Right cardiac atrium (tissue), 5 donors: ENCODE results near the gene DNAJB1. TPM values are rescaled to one million over a fixed set of nuclear protein-coding genes. Genes with fewer than 3 reads are reported as not detected.
"Not testable (repeated sequence)": the region's sequence is repeated elsewhere in the genome, so short reads cannot be mapped to it uniquely, and the experiment has no call there.

Source experiments
- ATAC-seq, 2 donors: fragments of 200-7000 bp; cut with Tn5 transposase; one replicate each; pipeline versions ENCODE4 v1.8.0 to v1.9.1; 2020; ENCODE audit warnings: moderate library complexity in 2 of 2, mild to moderate bottlenecking in 1 of 2
- DNase-seq, 3 donors: peaks; one replicate each; pipeline ENCODE4 v3.0.0-alpha.2; 2020
- H3K27ac ChIP-seq: one replicate; pipeline ENCODE4 v1.5.1; 2013; ENCODE audit warnings: mild to moderate bottlenecking, low read length, control low read depth, moderate library complexity
- H3K27me3 ChIP-seq: one replicate; pipeline ENCODE4 v1.6.1; 2013; ENCODE audit not compliant: control insufficient read depth, insufficient read depth
- H3K4me1 ChIP-seq: one replicate; pipeline ENCODE4 v1.6.1; 2013; ENCODE audit warnings: low read length; ENCODE audit not compliant: control insufficient read depth, insufficient read depth
- H3K4me3 ChIP-seq: one replicate; pipeline ENCODE4 v1.5.1; 2013; ENCODE audit warnings: low read length, control low read depth
- H3K9me3 ChIP-seq: one replicate; pipeline ENCODE4 v1.6.1; 2013; ENCODE audit warnings: low read length; ENCODE audit not compliant: control insufficient read depth
- WGBS: extraction: QIAGEN DNeasy Blood & Tissue Kit; methylation state at CpG from one replicate; pipeline ENCODE4 v1.1.7; 2013; 5-methylcytosine and 5-hydroxymethylcytosine counted together
- intact Hi-C, 4 donors: fragments of 100-400 bp; cut with DNase I; formaldehyde crosslinking; loops; one replicate each; pipeline versions ENCODE4 v1.11.0 to v1.14.0; 2022 to 2023
- polyA plus RNA-seq: library from polyadenylated mRNA; stranded (reverse); fragments of 200-250 nt; gene quantifications from one replicate; pipeline ENCODE4 v1.2.3, GENCODE V29; 2013
- total RNA-seq, 4 donors: library from RNA; stranded (reverse); fragmentation: NEBNext Ultra II Directional; extraction: Animal tissue kit (Norgen Biotek cat#: 25700); gene quantifications; one replicate each; pipeline ENCODE4 v1.2.1, GENCODE V29; 2021
- donor health status: healthy with polysubstance abuse.
- donor health status: DM: no; HTN: yes; CAD: no.
- donor health status: DM: no; HTN: no; CAD: no.
- donor health status: DM: no; HTN: yes; CAD: no; lungs with severe emphysema.
- donor health status: DM: yes; HTN: yes; CAD: no.

Gene DNAJB1
- total and polyA plus RNA-seq, 5 donors, result 46.7 to 69.5 (median 58.8) TPM

DNA sequence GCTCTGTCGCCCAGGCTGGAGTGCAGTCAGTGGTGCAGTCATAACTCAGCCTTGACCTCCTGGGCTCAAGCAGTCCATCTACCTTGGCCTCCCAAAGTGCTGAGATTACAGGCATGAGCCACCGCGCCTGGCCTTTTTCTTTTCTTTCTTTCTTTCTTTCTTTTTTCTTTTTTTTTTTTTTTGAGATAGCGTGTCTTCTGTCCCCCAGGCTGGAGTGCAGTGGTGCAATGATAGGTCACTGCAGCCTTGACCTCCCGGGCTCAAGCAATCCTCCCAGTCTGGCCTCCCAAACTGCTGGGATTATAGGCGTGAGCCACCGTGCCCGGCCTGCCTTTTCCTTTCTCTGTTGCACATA, 33.8 kb upstream of the DNAJB1 start:
- H3K9me3 ChIP-seq, H3K27ac ChIP-seq, H3K4me1 ChIP-seq, H3K27me3 ChIP-seq, ATAC-seq, H3K4me3 ChIP-seq, intact Hi-C loops: not testable (repeated sequence)
- 90% methylated on average over 8 of the region's 8 CpGs for WGBS
- peak in 1 of 3 donors; percentile 39 for DNase-seq

DNA sequence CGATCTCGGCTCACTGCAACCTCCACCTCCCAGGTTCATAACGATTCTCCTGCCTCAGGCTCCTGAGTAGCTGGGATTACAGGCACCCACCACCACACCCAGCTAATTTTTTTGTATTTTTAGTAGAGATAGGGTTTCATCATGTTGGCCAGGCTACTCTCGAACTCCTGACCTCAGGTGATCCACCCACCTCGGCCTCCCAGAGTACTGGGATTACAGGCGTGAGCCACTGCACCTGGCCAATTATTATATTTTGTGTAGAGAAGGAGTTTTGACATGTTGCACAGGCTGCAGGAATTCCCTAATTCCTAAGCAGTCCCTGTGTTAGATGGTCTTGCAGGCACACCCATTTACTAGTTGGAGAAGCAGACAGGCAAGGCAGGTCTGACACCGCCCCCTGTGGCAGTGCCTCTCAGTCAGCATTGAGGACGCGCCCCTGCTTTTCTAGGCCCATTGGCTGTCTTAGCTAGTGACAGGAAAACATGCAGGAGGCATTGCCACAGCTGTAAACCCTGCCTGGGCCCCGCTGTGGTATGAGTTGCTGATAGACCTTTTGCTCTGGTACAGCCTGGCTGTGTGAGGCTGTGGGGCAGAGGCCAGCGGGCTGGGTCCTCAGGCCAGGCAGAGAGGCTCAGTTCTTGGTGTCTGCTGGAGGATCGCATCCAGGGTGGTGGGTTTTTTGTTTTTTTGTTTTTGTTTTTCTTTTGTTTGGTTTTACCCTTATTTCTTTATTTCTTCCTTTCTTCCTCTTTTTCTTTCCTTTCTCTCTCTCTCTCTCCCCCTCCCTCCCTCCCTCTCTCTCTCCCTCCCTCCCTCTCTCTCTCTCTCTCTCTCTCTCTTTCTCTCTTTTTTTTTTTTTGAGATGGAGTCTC, 33.2 kb upstream of the DNAJB1 start:
- intact Hi-C loops, H3K27ac ChIP-seq, H3K4me3 ChIP-seq, H3K27me3 ChIP-seq, H3K9me3 ChIP-seq, H3K4me1 ChIP-seq: not testable (repeated sequence)
- ATAC-seq (peak; percentile 31 to 43), DNase-seq (peak in 1 of 3 donors; percentile 73)
- WGBS, result 74% methylated on average over 12 of the region's 12 CpGs

DNA sequence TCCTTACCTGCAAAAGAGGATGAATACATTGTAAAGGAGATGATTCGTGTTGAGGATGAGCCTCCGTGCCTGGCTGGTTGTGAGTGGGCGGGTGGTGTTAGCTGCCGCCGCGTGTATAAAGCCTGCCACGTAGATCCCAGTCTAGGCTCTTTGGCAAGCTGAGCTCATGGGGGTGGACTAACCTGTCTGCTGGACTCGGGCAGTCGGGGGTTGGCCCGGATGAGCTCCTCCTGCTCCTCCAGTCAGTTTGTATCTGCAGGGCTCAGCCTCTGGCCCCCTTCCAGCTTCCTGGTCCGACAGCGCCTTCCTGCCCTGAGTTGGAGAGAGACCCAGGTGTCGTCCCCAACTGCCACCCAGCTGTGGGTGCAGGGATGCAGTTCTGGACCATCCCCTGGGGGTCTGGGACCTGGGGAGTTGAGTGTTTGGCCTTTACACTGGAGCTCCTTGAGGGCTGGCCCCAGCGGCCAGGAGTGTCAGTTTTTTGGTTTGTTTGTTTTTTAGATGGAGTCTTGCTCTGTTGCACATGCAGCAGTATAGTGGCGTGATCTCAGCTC, 32.1 kb upstream of the DNAJB1 start:
- intact Hi-C loops, result no loop called here
- WGBS, result 57% methylated on average over 15 of the region's 15 CpGs
- ATAC-seq (peak in 1 of 2 donors; percentile 32), DNase-seq (peak in 1 of 3 donors; percentile 59)
- Histone ChIP-seq H3K4me3 (no peak overlapping the region), H3K27me3 (no peaks in the 10 kb centered on the region), H3K4me1 (peaks cover 3% of the 10 kb centered on the region), H3K27ac (no peak overlapping the region), H3K9me3 (no peaks in the 10 kb centered on the region)

DNA sequence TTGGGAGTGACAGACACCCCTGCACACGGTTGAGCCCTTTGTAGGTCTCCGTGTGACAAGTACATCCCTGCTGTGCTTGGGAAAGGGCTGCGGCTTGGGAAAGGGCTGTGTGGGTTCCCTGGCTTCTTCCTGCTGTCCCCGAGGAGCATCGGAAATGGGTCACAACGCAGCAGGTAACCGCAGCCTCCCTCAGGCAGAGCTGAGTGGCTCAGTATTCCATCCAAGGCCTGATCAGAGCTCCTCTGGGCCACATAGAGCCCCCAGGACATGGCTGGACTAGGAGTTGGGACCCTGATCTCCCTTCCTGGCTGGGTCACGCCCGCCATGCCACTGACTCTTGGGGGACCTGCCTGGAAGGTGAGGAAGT, 27.5 kb upstream of the DNAJB1 start:
- no peaks in the 10 kb centered on the region for H3K9me3 ChIP-seq
- H3K4me1 ChIP-seq, result no peaks in the 10 kb centered on the region
- peak in 1 of 2 donors; percentile 8 for ATAC-seq
- no peaks in the 10 kb centered on the region for H3K27me3 ChIP-seq
- no peak overlapping the region for H3K4me3 ChIP-seq
- DNase-seq, result no peak
- 85% methylated on average over 9 of the region's 9 CpGs for WGBS
- H3K27ac ChIP-seq, result no peak overlapping the region
- intact Hi-C loops, result no loop called here

DNA sequence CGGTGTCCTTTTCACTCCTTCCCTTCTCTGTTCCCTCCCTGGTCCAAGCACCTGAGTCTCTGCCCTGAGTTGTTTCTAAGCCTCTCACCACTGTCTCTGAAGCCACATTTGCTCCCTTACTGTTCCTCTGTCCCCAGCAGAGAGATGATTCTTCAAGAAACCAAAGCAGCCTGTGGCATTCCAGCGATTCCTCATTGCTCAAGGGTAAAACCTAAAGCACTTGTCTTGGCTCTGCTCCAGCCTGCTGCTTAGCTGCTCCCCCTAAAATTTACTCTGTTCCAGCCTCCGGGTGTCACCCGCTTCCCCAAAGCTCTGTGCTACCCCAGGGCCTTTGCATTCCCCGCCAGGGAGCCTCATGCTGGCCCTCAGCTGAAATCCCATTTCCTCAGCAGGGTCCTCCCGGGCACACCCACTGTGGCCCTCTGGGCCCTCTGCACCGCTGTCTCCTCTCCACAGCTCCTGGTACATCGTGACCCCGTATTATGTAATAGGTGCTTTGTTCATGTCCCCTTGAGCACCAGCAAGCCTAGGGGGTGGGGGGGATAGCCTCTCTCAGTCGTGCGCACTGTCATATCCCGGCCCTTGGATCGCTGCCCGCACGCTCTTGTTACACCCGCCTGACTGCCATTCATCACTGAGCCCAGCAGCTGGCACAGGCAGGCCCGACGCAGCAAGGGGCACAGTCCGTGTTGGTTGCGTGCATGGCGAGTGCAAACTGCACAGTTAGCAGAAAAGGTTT, 26.9 kb upstream of the DNAJB1 start:
- DNase-seq (peak; percentile 47 to 79 (median 72)), ATAC-seq (peak; percentile 42 to 50)
- intact Hi-C loops, result no loop called here
- Histone ChIP-seq H3K27me3 (no peaks in the 10 kb centered on the region), H3K4me1 (no peaks in the 10 kb centered on the region), H3K27ac (no peak overlapping the region), H3K4me3 (no peak overlapping the region), H3K9me3 (no peaks in the 10 kb centered on the region)
- WGBS, result 71% methylated on average over 21 of the region's 21 CpGs

DNA sequence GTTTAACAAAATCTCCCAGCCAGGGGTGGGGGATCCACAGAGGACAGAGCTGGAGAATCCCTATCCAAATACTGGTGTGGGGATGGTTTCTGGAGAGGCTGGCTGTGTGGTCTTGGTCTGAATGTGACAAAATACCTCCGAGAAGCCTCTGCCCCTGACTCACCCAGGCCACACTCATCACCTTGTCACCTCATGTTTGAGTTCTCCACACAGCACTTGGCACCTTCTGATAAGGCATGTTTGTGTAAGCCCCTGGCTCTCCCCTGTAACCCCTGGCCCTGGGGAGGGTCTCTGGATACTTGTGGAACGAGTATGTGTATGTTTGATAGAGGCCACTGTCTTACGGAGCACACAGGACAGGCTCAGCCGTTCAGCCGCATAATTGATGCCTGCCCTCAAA, 25.9 kb upstream of the DNAJB1 start:
- Histone ChIP-seq H3K27me3 (no peaks in the 10 kb centered on the region), H3K27ac (no peak overlapping the region), H3K9me3 (no peaks in the 10 kb centered on the region), H3K4me3 (no peak overlapping the region), H3K4me1 (no peaks in the 10 kb centered on the region)
- intact Hi-C loops, result no loop called here
- 71% methylated on average over 5 of the region's 5 CpGs for WGBS
- DNase-seq (no peak), ATAC-seq (no peak)

DNA sequence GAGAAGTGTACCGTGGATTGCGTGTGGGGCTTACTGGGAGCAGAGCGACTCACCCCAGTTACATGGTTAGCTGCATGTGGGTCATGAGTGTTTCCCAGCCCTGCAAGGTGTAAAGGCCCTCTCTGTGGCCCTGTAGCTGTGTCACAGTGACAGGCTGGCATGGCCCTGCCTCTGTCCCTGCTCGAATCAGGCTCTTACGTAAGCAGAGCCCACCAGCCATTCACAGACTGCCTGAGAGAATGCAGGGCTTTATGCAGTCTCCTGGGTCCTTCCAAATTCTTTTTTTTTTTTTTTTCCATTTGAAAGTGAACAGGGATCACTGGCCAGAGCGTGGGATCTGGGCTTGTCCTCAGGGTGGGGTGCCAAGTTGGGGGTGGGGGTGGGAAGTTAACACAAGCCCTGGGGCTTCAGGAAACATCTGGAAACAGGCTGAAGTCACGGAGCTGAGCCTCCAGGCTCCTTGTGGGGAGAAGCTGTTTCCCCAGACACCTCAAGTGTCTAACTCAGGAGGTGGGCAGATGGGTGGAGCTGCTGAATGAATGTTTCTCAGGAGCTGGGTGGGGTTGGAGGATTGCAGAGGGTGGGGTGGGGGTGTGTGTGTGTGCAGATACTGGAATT, 24.6 kb upstream of the DNAJB1 start:
- intact Hi-C loops, result no loop called here

DNA sequence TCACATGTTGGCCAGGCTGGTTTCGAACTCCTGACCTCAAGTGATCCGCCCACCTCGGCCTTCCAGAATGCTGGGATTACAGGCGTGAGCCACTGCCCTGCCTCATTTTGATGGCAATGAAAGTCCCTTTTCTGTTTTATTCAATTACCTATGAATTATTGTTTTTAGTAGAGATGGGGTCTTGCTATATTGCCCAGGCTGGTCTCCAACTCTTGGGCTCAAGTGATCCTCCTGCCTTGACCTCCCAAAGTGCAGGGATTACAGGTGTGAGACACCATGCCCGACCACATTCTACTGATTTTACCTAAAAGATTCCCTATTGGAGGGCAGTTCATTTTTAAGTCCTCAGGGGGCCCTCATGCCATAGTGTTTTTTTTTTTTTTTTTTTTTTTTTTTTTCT, 23.8 kb upstream of the DNAJB1 start:
- H3K4me3 ChIP-seq, DNase-seq, H3K27ac ChIP-seq, intact Hi-C loops, H3K9me3 ChIP-seq, H3K27me3 ChIP-seq, H3K4me1 ChIP-seq, ATAC-seq: not testable (repeated sequence)
- 78% methylated on average over 5 of the region's 5 CpGs for WGBS

More for the DNA sequence above, 24.6 kb upstream of the DNAJB1 start:
- H3K4me3 ChIP-seq, result no peak overlapping the region
- H3K27ac ChIP-seq, result no peak overlapping the region
- no peaks in the 10 kb centered on the region for H3K27me3 ChIP-seq
- ATAC-seq, result peak; percentile 59 to 70
- DNase-seq, result peak in 1 of 3 donors; percentile 57
- H3K9me3 ChIP-seq, result no peaks in the 10 kb centered on the region
- H3K4me1 ChIP-seq, result no peaks in the 10 kb centered on the region
- 44% methylated on average over 7 of the region's 7 CpGs for WGBS

DNA sequence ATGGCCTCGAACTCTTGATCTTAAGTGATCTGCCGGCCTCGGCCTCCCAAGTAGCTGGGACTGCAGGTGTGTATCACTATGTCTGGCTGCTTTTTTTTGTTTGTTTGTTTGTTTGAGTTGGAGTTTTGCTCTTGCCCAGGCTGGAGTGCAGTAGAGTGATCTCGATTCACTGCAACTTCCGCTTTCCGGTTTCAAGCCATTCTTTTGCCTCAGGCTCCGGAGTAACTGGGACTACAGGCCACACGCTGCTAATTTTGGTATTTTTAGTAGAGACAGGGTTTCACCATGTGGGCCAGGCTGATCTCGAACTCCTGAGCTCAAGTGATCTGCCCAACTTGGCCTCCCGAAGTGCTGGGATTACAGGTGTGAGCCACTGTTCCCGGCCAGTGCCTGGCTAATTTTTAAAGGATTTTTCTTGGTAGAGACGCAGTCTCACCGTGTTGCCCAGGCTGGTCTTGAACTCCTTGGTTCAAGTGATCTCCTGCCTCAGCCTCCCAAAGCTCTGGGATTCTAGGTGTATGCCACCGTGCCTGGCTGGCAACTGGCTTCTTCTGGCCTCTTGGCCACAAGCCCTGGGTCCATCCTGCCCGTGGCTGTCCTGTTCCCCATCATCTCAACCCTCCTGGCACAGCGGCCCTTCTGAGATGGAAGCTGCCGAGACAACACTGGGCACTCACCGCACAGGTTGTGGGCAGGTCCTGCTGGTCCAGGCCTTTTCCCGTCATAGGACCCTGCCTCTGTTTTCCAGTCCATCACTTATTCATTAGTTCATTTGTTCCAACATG, 22.7 kb upstream of the DNAJB1 start:
- intact Hi-C loops, result no loop called here
- H3K4me3 ChIP-seq, result no peak overlapping the region
- WGBS, result 91% methylated on average over 19 of the region's 19 CpGs
- H3K27ac ChIP-seq, result no peak overlapping the region
- H3K9me3 ChIP-seq, result no peaks in the 10 kb centered on the region
- H3K4me1 ChIP-seq, result peaks cover 1% of the 10 kb centered on the region
- DNase-seq (peak in 1 of 3 donors; percentile 46), ATAC-seq (no peak)
- no peaks in the 10 kb centered on the region for H3K27me3 ChIP-seq

DNA sequence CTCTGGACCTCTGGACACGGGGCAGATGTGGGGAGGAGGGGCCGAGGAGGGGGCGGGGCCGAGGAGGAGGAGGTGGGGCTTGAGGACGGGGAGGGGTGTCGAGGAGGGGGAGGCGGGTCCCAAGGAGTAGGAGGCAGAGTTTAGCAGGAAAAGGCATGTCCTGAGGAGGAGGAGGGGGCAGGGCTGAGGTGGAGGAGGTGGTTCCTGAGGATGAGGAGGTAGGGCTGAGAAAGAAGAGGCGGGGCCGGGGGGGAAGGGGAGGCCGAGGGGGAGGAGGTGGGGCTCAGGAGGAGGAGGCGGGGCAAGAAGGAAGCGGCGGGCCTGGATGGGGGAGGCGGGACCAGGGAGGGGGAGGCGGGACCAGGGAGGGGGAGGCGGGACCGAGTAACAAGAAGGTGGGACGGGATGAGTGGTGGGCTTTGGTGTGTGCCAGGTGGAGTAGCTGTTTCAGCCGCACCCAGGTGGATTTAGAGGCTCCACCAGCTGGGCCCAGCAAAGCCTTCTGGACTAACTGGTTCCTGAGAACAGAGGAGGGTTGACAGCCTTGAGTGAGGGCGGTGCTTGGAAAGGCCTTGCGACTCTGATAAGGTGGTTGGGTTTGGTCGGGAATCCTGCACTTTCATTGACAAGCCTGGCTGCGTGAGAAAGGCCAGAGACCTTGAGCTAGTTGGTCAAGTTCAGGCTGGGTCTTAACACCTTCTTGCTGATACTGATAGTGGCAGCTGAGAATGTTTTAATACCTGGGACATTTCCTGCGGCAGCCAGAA, 18.9 kb upstream of the DNAJB1 start:
- peak overlapping the region; percentile 21 for H3K4me3 ChIP-seq

More for the DNA sequence above, 18.9 kb upstream of the DNAJB1 start:
- intact Hi-C loops, result no loop called here
- ATAC-seq (peak; percentile 86 to 96), DNase-seq (peak; percentile 91 to 92 (median 91))
- Histone ChIP-seq H3K4me1 (peaks cover 1% of the 10 kb centered on the region), H3K27me3 (no peaks in the 10 kb centered on the region), H3K9me3 (no peaks in the 10 kb centered on the region), H3K27ac (no peak overlapping the region)
- WGBS, result 16% methylated on average over 24 of the region's 24 CpGs
